ENCODE results near the gene TNFRSF6B. TPM values are rescaled to one million over a fixed set of nuclear protein-coding genes. Genes with fewer than 3 reads are reported as not detected.

The TNFRSF6B gene
- total RNA-seq, 2 experiments from 2014 or later: not detected

DNA sequence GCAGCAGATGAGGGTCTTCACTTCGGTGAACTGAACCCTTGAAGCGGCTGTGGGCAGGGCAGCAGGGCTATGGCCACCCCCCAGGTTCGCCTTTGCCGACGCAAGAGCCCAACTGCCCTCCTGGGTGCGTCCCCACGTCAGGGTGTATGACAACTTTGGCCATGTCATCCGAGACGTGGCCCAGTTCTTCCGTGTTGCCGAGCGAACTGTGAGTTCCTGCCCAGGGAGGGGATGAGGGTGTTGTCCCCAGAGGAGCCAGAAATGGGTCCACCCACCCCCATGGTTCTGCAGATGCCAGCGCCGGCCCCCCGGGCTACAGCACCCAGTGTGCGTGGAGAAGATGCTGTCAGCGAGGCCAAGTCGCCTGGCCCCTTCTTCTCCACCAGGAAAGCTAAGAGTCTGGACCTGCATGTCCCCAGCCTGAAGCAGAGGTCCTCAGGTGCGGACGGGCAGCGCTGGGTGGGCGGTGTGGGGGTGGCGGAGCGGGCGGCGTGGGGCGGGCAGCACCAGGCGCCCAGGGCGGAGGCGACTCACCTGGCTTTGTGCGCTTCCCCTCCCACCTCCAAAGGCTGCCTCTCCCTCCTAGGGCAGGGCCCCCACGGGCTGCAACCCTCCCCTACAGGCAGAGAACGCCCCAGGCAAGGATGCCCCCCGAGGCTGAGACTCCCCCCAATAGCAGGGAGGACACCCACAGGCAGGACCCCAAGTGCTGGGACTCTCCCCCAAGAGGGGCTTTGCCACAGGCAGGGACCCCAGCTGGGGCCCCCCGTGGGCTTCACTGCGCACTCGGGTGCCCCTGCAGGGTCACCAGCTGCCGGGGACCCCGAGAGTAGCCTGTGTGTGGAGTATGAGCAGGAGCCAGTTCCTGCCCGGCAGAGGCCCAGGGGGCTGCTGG is 6.2 kb upstream of the TNFRSF6B start:
- CTCF ChIA-PET: no interaction called here
- intact Hi-C loops (cut with micrococcal nuclease): no loop called here
- no peak for DNase-seq
- Mint-ChIP-seq H3K9me3 (no peaks in the 10 kb centered on the region), H3K4me1 (ENCODE audit: low read depth) (peaks cover 17% of the 10 kb centered on the region), H3K27me3 (ENCODE audit: low read depth) (no peaks in the 10 kb centered on the region), H3K4me3 (no peak overlapping the region), H3K36me3 (ENCODE audit: low read depth) (peaks cover 7% of the 10 kb centered on the region), H3K27ac (no peak overlapping the region)

DNA sequence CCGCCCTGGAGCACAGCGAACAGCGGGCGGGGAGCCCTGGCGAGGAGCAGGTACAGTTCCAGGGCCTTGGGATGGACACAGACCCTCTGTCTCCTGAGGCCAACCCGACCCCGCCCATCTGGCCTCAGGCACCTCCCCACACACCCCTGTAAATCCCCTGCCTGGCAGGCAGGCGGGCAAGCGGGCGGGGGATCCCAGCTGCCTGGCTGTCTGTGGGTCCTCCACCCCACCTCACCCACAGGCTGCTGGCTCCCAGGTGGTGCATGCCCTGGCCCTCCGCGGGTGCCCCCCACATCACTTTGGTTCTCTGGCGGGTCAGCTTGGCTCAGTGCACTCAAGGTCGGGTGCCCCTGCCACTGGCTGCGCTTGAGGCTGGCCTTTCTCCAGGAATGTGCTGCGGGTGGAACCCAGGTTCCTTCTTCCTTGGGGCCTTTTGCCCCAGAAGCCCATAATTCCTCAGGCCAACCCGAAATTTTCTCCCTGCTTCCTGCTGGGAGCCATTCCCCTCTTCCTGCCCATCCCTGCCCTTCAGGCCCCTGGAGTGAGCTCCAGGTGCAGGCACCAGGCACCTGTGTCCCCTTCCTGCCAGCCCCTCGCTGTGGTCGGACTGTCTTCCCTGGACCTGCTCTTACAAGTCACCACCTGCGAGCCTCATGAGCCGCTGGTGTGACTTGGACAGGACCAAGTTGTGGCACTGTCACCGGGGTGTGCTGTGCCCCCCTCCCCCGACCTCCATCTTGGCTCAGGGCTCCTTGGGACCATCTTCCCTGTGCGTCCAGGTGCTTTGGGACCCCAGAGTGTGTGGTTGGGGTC is 5.3 kb upstream of the TNFRSF6B start:
- H3K4me1 Mint-ChIP-seq (ENCODE audit: low read depth): peaks cover 20% of the 10 kb centered on the region
- no peak overlapping the region for H3K4me3 Mint-ChIP-seq
- H3K36me3 Mint-ChIP-seq (ENCODE audit: low read depth): peaks cover 7% of the 10 kb centered on the region
- DNase-seq: no peak
- H3K27ac Mint-ChIP-seq: no peak overlapping the region
- no peaks in the 10 kb centered on the region for H3K9me3 Mint-ChIP-seq
- intact Hi-C loops (cut with micrococcal nuclease): no loop called here
- CTCF ChIA-PET: no interaction called here
- H3K27me3 Mint-ChIP-seq (ENCODE audit: low read depth): no peaks in the 10 kb centered on the region

DNA sequence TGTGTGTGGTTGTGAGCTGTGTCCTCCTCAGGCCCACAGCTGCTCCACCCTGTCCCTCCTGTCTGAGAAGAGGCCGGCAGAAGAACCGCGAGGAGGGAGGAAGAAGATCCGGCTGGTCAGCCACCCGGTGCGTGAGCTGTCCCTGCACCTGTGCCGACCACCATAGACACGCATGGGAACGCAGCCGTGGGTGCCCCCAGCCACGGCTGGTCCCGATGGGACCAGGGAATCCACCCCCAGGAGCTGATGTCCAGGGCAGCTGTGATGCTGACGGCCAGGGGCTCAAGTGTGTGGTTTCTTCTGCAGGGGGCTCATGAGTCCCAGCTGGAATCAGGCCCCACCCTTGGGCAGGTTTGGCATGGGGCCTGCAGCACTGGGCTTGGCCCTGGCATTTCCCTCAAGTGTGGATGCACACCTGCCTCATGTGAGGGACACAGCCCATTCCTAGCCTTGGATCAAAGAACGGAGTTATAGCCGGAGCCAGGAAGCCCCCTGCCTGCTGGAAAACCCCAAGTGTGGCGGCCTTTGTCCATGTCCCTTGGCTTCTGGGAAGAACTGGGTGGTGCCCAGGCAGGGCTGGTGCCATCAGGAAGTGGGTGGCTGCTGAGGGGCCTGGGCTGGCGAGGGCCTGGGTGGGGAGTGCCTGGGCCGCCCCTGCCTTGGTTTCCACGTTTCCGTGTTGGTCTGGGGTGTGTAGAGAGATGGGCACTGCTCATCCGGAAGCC is 4.6 kb upstream of the TNFRSF6B start:
- H3K27ac Mint-ChIP-seq: no peak overlapping the region
- CTCF ChIA-PET: no interaction called here
- intact Hi-C loops (cut with micrococcal nuclease): no loop called here
- peaks cover 18% of the 10 kb centered on the region for H3K4me1 Mint-ChIP-seq (ENCODE audit: low read depth)
- H3K36me3 Mint-ChIP-seq (ENCODE audit: low read depth): peaks cover 7% of the 10 kb centered on the region
- no peak overlapping the region for H3K4me3 Mint-ChIP-seq
- DNase-seq: no peak
- H3K27me3 Mint-ChIP-seq (ENCODE audit: low read depth): no peaks in the 10 kb centered on the region
- H3K9me3 Mint-ChIP-seq: no peaks in the 10 kb centered on the region

DNA sequence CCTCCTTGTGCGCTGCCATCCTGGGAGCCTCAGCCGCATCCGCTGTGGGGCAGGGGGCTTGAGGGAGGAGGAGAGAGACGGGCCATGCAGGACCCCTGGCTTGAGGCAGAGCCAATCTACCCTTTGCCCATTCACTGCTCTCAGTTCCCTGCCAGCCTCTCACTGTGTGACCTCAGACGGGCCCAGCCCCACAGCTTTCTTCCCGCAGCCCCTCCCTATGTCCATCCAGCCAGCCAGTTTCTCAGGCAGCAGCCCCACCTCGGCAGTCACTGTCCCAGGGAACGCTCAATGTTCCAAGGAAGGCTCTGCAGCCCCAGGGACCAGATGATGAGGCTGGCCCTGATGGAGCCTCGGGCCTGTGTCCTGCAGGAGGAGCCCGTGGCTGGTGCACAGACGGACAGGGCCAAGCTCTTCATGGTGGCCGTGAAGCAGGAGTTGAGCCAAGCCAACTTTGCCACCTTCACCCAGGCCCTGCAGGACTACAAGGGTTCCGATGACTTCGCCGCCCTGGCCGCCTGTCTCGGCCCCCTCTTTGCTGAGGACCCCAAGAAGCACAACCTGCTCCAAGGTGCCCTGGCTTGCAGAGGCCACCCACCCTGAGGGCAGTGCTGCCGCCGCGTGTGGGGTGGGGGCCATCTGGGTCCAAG is 3.9 kb upstream of the TNFRSF6B start:
- CTCF ChIA-PET: no interaction called here
- no peak for DNase-seq
- no peaks in the 10 kb centered on the region for H3K27me3 Mint-ChIP-seq (ENCODE audit: low read depth)

DNA sequence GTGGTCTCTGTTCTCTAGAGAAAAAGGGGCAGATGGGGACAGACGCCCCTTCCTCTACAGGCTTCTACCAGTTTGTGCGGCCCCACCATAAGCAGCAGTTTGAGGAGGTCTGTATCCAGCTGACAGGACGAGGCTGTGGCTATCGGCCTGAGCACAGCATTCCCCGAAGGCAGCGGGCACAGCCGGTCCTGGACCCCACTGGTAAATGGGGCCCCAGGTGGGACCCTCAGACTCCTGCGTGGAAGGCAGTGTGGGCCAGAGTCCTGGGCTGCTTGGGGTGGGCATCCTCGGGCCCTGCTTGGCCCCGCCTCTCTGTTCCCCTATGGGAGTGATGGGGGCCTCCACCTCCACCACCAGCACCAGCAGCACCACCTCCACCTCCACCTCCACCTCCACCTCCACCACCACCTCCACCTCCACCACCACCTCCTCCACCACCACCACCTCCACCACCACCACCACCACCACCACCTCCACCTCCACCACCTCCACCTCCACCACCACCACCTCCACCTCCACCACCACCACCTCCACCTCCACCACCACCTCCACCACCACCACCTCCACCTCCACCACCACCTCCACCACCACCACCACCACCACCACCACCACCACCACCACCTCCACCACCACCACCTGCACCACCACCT is 3.2 kb upstream of the TNFRSF6B start:
- Mint-ChIP-seq H3K4me1 (ENCODE audit: low read depth) (peaks cover 24% of the 10 kb centered on the region), H3K4me3 (no peak overlapping the region), H3K27ac (no peak overlapping the region), H3K9me3 (no peaks in the 10 kb centered on the region), H3K27me3 (ENCODE audit: low read depth) (no peaks in the 10 kb centered on the region), H3K36me3 (ENCODE audit: low read depth) (peaks cover 7% of the 10 kb centered on the region)
- intact Hi-C loops (cut with micrococcal nuclease): no loop called here
- CTCF ChIA-PET: no interaction called here
- no peak for DNase-seq

More for the DNA sequence above, 3.9 kb upstream of the TNFRSF6B start:
- intact Hi-C loops (cut with micrococcal nuclease): no loop called here
- H3K36me3 Mint-ChIP-seq (ENCODE audit: low read depth): peaks cover 7% of the 10 kb centered on the region
- no peak overlapping the region for H3K4me3 Mint-ChIP-seq
- H3K27ac Mint-ChIP-seq: no peak overlapping the region
- peaks cover 20% of the 10 kb centered on the region for H3K4me1 Mint-ChIP-seq (ENCODE audit: low read depth)
- no peaks in the 10 kb centered on the region for H3K9me3 Mint-ChIP-seq

DNA sequence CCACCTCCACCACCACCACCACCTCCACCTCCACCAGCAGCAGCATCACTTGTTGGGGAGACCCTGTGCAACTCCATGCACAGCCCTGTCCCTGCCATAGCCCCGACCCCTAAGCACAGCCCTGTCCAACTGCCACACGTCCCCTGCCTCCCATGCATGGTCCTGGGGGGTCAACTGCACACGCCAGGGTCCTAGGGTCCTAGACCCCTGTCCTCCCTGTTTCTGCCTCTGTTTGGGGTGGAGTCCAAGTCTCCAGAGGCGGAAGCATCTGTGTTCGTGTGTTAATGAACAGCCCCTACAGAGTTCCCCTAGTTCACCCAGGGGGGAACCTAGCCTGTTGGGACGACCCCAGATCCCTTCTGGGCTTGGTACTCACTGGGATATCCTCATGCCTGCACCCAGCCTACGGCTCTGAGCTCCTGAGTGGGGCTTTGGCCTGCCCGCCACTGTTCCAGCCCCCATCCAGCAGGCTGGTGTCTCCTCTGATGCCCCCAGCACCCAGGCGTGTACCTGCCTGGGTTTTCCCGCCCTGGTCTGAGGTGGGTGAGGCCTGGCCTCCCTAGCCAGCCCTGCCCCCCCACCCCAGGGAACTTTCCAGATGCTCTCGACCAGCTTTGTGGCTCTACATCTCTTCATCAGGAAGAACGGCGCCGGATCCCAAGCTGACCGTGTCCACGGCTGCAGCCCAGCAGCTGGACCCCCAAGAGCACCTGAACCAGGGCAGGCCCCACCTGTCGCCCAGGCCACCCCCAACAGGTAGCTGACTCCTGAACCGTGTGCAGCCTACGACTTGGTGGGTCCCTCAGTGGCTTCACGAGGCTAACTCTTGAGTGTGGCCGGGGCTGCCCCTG is 2.5 kb upstream of the TNFRSF6B start:
- Mint-ChIP-seq H3K9me3 (no peaks in the 10 kb centered on the region), H3K27ac (peak overlapping the region; percentile 36), H3K27me3 (ENCODE audit: low read depth) (no peaks in the 10 kb centered on the region), H3K4me3 (no peak overlapping the region), H3K36me3 (ENCODE audit: low read depth) (peaks cover 7% of the 10 kb centered on the region), H3K4me1 (ENCODE audit: low read depth) (peaks cover 29% of the 10 kb centered on the region)
- intact Hi-C loops (cut with micrococcal nuclease): no loop called here
- no peak for DNase-seq
- CTCF ChIA-PET: interaction anchor here (0.5 kb wide), 1 partner anchor 86 kb away, joined by 4 read pairs; no protein-coding TSS in a partner anchor

DNA sequence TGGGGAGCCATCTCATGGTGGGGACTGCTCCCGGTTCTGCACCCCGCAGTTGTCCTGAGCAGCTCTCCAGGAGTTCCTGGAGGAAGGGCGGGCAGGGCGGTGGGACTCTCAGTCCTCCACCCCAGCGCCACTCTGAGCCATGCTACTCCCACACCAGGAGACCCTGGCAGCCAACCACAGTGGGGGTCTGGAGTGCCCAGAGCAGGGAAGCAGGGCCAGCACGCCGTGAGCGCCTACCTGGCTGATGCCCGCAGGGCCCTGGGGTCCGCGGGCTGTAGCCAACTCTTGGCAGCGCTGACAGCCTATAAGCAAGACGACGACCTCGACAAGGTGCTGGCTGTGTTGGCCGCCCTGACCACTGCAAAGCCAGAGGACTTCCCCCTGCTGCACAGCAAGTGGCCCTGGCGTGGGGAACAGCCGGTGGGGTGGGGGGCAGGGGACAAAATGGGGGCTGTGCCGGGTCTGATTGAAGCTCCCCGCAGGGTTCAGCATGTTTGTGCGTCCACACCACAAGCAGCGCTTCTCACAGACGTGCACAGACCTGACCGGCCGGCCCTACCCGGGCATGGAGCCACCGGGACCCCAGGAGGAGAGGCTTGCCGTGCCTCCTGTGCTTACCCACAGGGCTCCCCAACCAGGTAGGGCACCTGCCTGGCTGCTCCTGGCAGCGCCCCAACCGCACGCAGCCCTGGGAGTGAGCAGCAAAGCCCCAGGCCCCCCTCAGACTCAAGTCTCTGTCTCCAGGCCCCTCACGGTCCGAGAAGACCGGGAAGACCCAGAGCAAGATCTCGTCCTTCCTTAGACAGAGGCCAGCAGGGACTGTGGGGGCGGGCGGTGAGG is 1.6 kb upstream of the TNFRSF6B start:
- Mint-ChIP-seq H3K9me3 (no peaks in the 10 kb centered on the region), H3K27ac (no peak overlapping the region)
- intact Hi-C loops (cut with micrococcal nuclease): no loop called here

DNA sequence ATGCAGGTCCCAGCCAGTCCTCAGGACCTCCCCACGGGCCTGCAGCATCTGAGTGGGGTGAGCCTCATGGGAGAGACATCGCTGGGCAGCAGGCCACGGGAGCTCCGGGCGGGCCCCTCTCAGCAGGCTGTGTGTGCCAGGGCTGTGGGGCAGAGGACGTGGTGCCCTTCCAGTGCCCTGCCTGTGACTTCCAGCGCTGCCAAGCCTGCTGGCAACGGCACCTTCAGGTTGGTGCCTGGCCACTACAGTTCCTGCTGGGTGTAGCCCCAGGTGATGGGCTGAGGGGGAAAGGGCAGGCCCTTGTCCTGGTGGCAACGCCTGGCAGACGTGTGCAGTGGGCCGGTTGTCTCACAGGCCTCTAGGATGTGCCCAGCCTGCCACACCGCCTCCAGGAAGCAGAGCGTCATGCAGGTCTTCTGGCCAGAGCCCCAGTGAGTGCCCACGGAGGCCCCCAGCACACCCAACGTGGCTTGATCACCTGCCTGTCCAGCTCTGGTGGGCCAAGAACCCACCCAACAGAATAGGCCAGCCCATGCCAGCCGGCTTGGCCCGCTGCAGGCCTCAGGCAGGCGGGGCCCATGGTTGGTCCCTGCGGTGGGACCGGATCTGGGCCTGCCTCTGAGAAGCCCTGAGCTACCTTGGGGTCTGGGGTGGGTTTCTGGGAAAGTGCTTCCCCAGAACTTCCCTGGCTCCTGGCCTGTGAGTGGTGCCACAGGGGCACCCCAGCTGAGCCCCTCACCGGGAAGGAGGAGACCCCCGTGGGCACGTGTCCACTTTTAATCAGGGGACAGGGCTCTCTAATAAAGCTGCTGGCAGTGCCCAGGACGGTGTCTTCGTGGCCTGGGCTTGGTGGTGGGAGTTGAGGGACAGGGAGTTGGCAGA is 787 bp upstream of the TNFRSF6B start:
- Mint-ChIP-seq H3K4me3 (no peak overlapping the region), H3K9me3 (no peaks in the 10 kb centered on the region), H3K4me1 (ENCODE audit: low read depth) (peaks cover 39% of the 10 kb centered on the region), H3K36me3 (ENCODE audit: low read depth) (peaks cover 7% of the 10 kb centered on the region), H3K27ac (no peak overlapping the region), H3K27me3 (ENCODE audit: low read depth) (no peaks in the 10 kb centered on the region)
- CTCF ChIA-PET: no interaction called here
- intact Hi-C loops (cut with micrococcal nuclease): no loop called here
- no peak for DNase-seq

More for the DNA sequence above, 1.6 kb upstream of the TNFRSF6B start:
- CTCF ChIA-PET: interaction anchor here (0.5 kb wide), 1 partner anchor 86 kb away, joined by 4 read pairs; no protein-coding TSS in a partner anchor
- Mint-ChIP-seq H3K36me3 (ENCODE audit: low read depth) (peaks cover 7% of the 10 kb centered on the region), H3K4me3 (no peak overlapping the region), H3K27me3 (ENCODE audit: low read depth) (no peaks in the 10 kb centered on the region), H3K4me1 (ENCODE audit: low read depth) (peaks cover 34% of the 10 kb centered on the region)
- DNase-seq: no peak

DNA sequence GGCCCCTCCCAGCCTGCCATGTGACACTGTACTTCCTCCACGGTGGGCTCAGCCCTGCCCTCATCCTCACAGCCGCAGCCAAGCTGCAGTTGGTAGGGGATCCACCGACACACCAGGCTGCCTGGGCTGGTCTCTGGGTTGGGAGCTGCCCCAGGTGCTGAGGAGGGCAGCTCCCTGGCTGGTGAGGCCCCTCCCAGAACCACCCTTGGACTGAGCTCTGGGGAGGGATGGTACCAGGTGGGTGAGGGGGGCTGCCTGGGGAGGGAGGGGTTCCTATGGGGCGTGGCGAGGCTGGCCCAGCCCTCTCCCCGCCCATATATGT is 185 bp upstream of the TNFRSF6B start:
- peaks cover 41% of the 10 kb centered on the region for H3K4me1 Mint-ChIP-seq (ENCODE audit: low read depth)
- peaks cover 7% of the 10 kb centered on the region for H3K36me3 Mint-ChIP-seq (ENCODE audit: low read depth)
- CTCF ChIA-PET: no interaction called here
- H3K27ac Mint-ChIP-seq: no peak overlapping the region
- intact Hi-C loops (cut with micrococcal nuclease): no loop called here
- no peaks in the 10 kb centered on the region for H3K27me3 Mint-ChIP-seq (ENCODE audit: low read depth)
- H3K9me3 Mint-ChIP-seq: no peaks in the 10 kb centered on the region
- H3K4me3 Mint-ChIP-seq: no peak overlapping the region
- peak; percentile 58 for DNase-seq

DNA sequence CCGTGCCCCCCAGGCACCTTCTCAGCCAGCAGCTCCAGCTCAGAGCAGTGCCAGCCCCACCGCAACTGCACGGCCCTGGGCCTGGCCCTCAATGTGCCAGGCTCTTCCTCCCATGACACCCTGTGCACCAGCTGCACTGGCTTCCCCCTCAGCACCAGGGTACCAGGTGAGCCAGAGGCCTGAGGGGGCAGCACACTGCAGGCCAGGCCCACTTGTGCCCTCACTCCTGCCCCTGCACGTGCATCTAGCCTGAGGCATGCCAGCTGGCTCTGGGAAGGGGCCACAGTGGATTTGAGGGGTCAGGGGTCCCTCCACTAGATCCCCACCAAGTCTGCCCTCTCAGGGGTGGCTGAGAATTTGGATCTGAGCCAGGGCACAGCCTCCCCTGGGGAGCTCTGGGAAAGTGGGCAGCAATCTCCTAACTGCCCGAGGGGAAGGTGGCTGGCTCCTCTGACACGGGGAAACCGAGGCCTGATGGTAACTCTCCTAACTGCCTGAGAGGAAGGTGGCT is 960 bp downstream of the TNFRSF6B start:
- intact Hi-C loops (cut with micrococcal nuclease): no loop called here
- Mint-ChIP-seq H3K4me1 (ENCODE audit: low read depth) (peaks cover 44% of the 10 kb centered on the region), H3K9me3 (no peaks in the 10 kb centered on the region), H3K4me3 (peak overlapping the region; percentile 32), H3K27me3 (ENCODE audit: low read depth) (no peaks in the 10 kb centered on the region), H3K27ac (no peak overlapping the region), H3K36me3 (ENCODE audit: low read depth) (peaks cover 4% of the 10 kb centered on the region)
- CTCF ChIA-PET: interaction anchor here (1.2 to 1.3 kb wide), 2 partner anchors 10 to 22 kb away, joined by 3 to 5 read pairs; partner anchors contain the start of genes ARFRP1 and ZGPAT
- no peak for DNase-seq
